ENCODE measurements around the gene PRRT1. TPM values are rescaled to one million over a fixed set of nuclear protein-coding genes. Genes with fewer than 3 reads are reported as not detected.

PRRT1 gene
- total RNA-seq, 1 donor from 2014 or later: not detected

- Histone ChIP-seq H3K4me3 (peak overlapping the region; percentile 87), H4K20me1 (ENCODE audit: low read depth) (no peaks in the 10 kb centered on the region), H3K27me3 (no peaks in the 10 kb centered on the region), H3K4me2 (peak overlapping the region; percentile 91), H3K9ac (peak overlapping the region; percentile 77), H3K79me2 (ENCODE audit: low read depth) (peaks cover 32% of the 10 kb centered on the region), H3F3A (ENCODE audit: low read depth) (peaks cover 29% of the 10 kb centered on the region), H3K27ac (peak overlapping the region; percentile 97), H3K4me1 (peaks cover 18% of the 10 kb centered on the region), H2AFZ (replicated peaks) (peak overlapping the region; percentile 81), H3K9me3 (ENCODE audit: low read depth) (no peaks in the 10 kb centered on the region), H3K36me3 (no peaks in the 10 kb centered on the region)
- peak overlapping the region; percentile 26 for H3K27ac Mint-ChIP-seq
- no peaks in the 10 kb centered on the region for H3K9me3 Mint-ChIP-seq
- peaks cover 15% of the 10 kb centered on the region for H3K36me3 Mint-ChIP-seq
- H3K4me1 Mint-ChIP-seq: peaks cover 36% of the 10 kb centered on the region
- DNase-seq (ENCODE audit: low spot score): no peak
- H3K27me3 Mint-ChIP-seq (ENCODE audit: insufficient read depth, low read depth): peaks cover 5% of the 10 kb centered on the region
- TF ChIP-seq, protein P1, sequence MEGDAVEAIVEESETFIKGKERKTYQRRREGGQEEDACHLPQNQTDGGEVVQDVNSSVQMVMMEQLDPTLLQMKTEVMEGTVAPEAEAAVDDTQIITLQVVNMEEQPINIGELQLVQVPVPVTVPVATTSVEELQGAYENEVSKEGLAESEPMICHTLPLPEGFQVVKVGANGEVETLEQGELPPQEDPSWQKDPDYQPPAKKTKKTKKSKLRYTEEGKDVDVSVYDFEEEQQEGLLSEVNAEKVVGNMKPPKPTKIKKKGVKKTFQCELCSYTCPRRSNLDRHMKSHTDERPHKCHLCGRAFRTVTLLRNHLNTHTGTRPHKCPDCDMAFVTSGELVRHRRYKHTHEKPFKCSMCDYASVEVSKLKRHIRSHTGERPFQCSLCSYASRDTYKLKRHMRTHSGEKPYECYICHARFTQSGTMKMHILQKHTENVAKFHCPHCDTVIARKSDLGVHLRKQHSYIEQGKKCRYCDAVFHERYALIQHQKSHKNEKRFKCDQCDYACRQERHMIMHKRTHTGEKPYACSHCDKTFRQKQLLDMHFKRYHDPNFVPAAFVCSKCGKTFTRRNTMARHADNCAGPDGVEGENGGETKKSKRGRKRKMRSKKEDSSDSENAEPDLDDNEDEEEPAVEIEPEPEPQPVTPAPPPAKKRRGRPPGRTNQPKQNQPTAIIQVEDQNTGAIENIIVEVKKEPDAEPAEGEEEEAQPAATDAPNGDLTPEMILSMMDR (IDR thresholded peaks at IDR 0.05): no peak
- TF ChIP-seq EZH2 (IDR thresholded peaks at IDR 0.05): no peak
- no peak for TF ChIP-seq EZH2phosphoT487 (IDR thresholded peaks at IDR 0.05)
- H3K4me3 Mint-ChIP-seq: peak overlapping the region; percentile 98
These were observed 24.4 kb downstream of the PRRT1 start for GRCh38 chr6:32127409-32127716.

GRCh38 chr6:32126880-32127279, 24.9 kb downstream of the PRRT1 start:
- Histone ChIP-seq H2AFZ (replicated peaks) (no peak overlapping the region), H3K4me3 (peak overlapping the region; percentile 87), H3K27ac (no peak overlapping the region), H3K9ac (peak overlapping the region; percentile 77), H3K27me3 (no peaks in the 10 kb centered on the region), H3K9me3 (ENCODE audit: low read depth) (no peaks in the 10 kb centered on the region), H3K4me2 (peak overlapping the region; percentile 91), H3K36me3 (no peaks in the 10 kb centered on the region), H3K79me2 (ENCODE audit: low read depth) (peaks cover 32% of the 10 kb centered on the region), H3K4me1 (peaks cover 18% of the 10 kb centered on the region), H3F3A (ENCODE audit: low read depth) (peaks cover 29% of the 10 kb centered on the region), H4K20me1 (ENCODE audit: low read depth) (no peaks in the 10 kb centered on the region)
- Mint-ChIP-seq H3K4me1 (peaks cover 36% of the 10 kb centered on the region), H3K27me3 (ENCODE audit: insufficient read depth, low read depth) (peaks cover 5% of the 10 kb centered on the region), H3K36me3 (peaks cover 19% of the 10 kb centered on the region), H3K27ac (peak overlapping the region; percentile 26), H3K9me3 (no peaks in the 10 kb centered on the region), H3K4me3 (peak overlapping the region; percentile 98)
- DNase-seq (ENCODE audit: low spot score): no peak
- TF ChIP-seq EZH2 (IDR thresholded peaks at IDR 0.05): no peak
- no peak for TF ChIP-seq EZH2phosphoT487 (IDR thresholded peaks at IDR 0.05)
- TF ChIP-seq, protein P1 (IDR thresholded peaks at IDR 0.05): no peak

GRCh38 chr6:32123681-32124080, 28.1 kb downstream of the PRRT1 start:
- H4K20me1 ChIP-seq (ENCODE audit: low read depth): no peaks in the 10 kb centered on the region
- Mint-ChIP-seq H3K27me3 (ENCODE audit: insufficient read depth, low read depth) (peaks cover 2% of the 10 kb centered on the region), H3K36me3 (peaks cover 25% of the 10 kb centered on the region), H3K9me3 (no peaks in the 10 kb centered on the region), H3K4me1 (peaks cover 30% of the 10 kb centered on the region), H3K4me3 (no peak overlapping the region), H3K27ac (no peak overlapping the region)
- no peak overlapping the region for H3K9ac ChIP-seq
- no peak overlapping the region for H3K4me2 ChIP-seq
- peaks cover 19% of the 10 kb centered on the region for H3K79me2 ChIP-seq (ENCODE audit: low read depth)
- H3K4me3 ChIP-seq: no peak overlapping the region
- no peaks in the 10 kb centered on the region for H3K27me3 ChIP-seq
- no peaks in the 10 kb centered on the region for H3K9me3 ChIP-seq (ENCODE audit: low read depth)
- TF ChIP-seq, protein P1 (IDR thresholded peaks at IDR 0.05): no peak
- no peak for TF ChIP-seq EZH2phosphoT487 (IDR thresholded peaks at IDR 0.05)
- TF ChIP-seq EZH2 (IDR thresholded peaks at IDR 0.05): no peak
- no peak overlapping the region for H3K27ac ChIP-seq
- peaks cover 9% of the 10 kb centered on the region for H3K4me1 ChIP-seq
- H3F3A ChIP-seq (ENCODE audit: low read depth): peaks cover 28% of the 10 kb centered on the region
- no peaks in the 10 kb centered on the region for H3K36me3 ChIP-seq
- H2AFZ ChIP-seq (replicated peaks): no peak overlapping the region
- no peak for DNase-seq (ENCODE audit: low spot score)
